K562 (cell line): ENCODE data around the gene TIMM17A. TPM values are rescaled to one million over a fixed set of nuclear protein-coding genes. Genes with fewer than 3 reads are reported as not detected.

Experiments
- ARNT ChIP-seq, 2 experiments: fragments of 450-650 bp; IDR thresholded peaks; 2 replicates each; pipeline ENCODE4 v1.6.1; 2016; ENCODE audit warnings: mild to moderate bottlenecking in 1 of 2
- ASH1L ChIP-seq: fragments of 450-650 bp; IDR thresholded peaks from 2 replicates; pipeline ENCODE4 v1.6.1; 2018; ENCODE audit warnings: borderline replicate concordance, mild to moderate bottlenecking, low read depth; ENCODE audit not compliant: partially characterized antibody
- E2F3 ChIP-seq: fragments of 250-450 bp; sonication (Bioruptor Pico); IDR thresholded peaks from 2 replicates; pipeline ENCODE4 v1.4.0; 2020; ENCODE audit warnings: mild to moderate bottlenecking
- ESRRA ChIP-seq: fragments of 450-650 bp; IDR thresholded peaks from 2 replicates; pipeline ENCODE4 v1.6.1; 2014; ENCODE audit warnings: low read depth, mild to moderate bottlenecking, moderate library complexity, borderline replicate concordance
- ETV1 ChIP-seq: fragments of 450-650 bp; conservative IDR thresholded peaks from 2 replicates; pipeline ENCODE4 v1.6.1; 2016; ENCODE audit warnings: missing genetic modification characterization, control low read depth, low read depth, missing compliant biosample characterization
- FOXP1 ChIP-seq: sonication (generic); formaldehyde crosslinking; IDR thresholded peaks from 2 replicates; pipeline ENCODE4 v1.8.0; 2022; ENCODE audit warnings: mild to moderate bottlenecking, missing genetic modification reagents
- GTF2A2 ChIP-seq: IDR thresholded peaks from 2 replicates; pipeline ENCODE4 v1.6.1; 2016; ENCODE audit warnings: mild to moderate bottlenecking, missing genetic modification characterization, missing compliant biosample characterization
- KLF16 ChIP-seq: IDR thresholded peaks from 2 replicates; pipeline ENCODE4 v1.6.1; 2016; ENCODE audit warnings: antibody characterized with exemption
- MAZ ChIP-seq, 2 experiments: fragments of 450-650 bp in 1 of 2; sonication (generic) in 1 of 2; formaldehyde crosslinking; IDR thresholded peaks in 1 of 2; conservative IDR thresholded peaks in 1 of 2; 2 replicates each; pipeline versions ENCODE4 v1.4.0 to v1.5.0; 2020; ENCODE audit warnings: mild to moderate bottlenecking in 1 of 2, missing genetic modification reagents in 1 of 2
- MTA2 ChIP-seq: fragments of 450-650 bp; IDR thresholded peaks from 2 replicates; pipeline ENCODE4 v1.6.1; 2016; ENCODE audit warnings: low read depth
- NCOA6 ChIP-seq: fragments of 450-650 bp; IDR thresholded peaks from 2 replicates; pipeline ENCODE4 v1.6.1; 2017; ENCODE audit warnings: mild to moderate bottlenecking
- PPARD ChIP-seq: fragments of 250-450 bp; sonication (Bioruptor Pico); IDR thresholded peaks from 2 replicates; pipeline ENCODE4 v1.8.0; 2022; ENCODE audit warnings: inconsistent platforms, mild to moderate bottlenecking, moderate library complexity
- RNF2 ChIP-seq: sonication (generic); IDR thresholded peaks from 2 replicates; pipeline ENCODE4 v1.6.1; 2016
- ZC3H8 ChIP-seq: fragments of 450-650 bp; IDR thresholded peaks from 2 replicates; pipeline ENCODE4 v1.6.1; 2017
- ZNF699 ChIP-seq: fragments of 250-450 bp; sonication (Bioruptor Pico); IDR thresholded peaks from 2 replicates; pipeline ENCODE4 v1.8.0; 2021; ENCODE audit warnings: mild to moderate bottlenecking, moderate library complexity; ENCODE audit not compliant: insufficient replicate concordance
- polyA plus RNA-seq, 8 experiments: library from polyadenylated mRNA; depleted of rRNA in 4 of 8; stranded (reverse) in 5 of 8; unstranded in 3 of 8; fragments of >200 nt; fragmentation: Nextera tagmentation in 2 of 8; fragmentation: Illumina TruSeq in 1 of 8; extraction: Ambion mirVana in 2 of 8; extraction: Trizol in 1 of 8; gene quantifications; 2 replicates each; pipeline versions ENCODE4 v1.2.1 to v1.2.3, GENCODE V29; 2011 to 2014; ENCODE audit warnings: inconsistent platforms in 1 of 8, missing spikeins in 1 of 8
- total RNA-seq, 7 experiments: library from RNA; depleted of rRNA in 6 of 7; stranded (reverse); fragments of >200 nt in 6 of 7; fragmentation: Illumina TruSeq in 2 of 7; extraction: Trizol in 2 of 7; gene quantifications; 2 replicates each; pipeline versions ENCODE4 v1.2.1 to v1.2.3, GENCODE V29; 2011 to 2021; ENCODE audit warnings: low replicate concordance in 1 of 7
- TF ChIP-seq, protein P1 (sequence below): fragments of 250-450 bp; sonication (Bioruptor Pico); IDR thresholded peaks from 2 replicates; pipeline ENCODE4 v1.9.0; 2021; ENCODE audit warnings: mild to moderate bottlenecking
- TF ChIP-seq, protein P2 (sequence below): fragments of 250-450 bp; sonication (Bioruptor Pico); IDR thresholded peaks from 2 replicates; pipeline ENCODE4 v1.5.0; 2021; ENCODE audit warnings: mild to moderate bottlenecking, borderline replicate concordance
- TF ChIP-seq, protein P3 (sequence below): sonication (generic); formaldehyde crosslinking; IDR thresholded peaks from 2 replicates; pipeline ENCODE4 v1.9.0; 2022; ENCODE audit warnings: mild to moderate bottlenecking, missing genetic modification reagents
- TF ChIP-seq, protein P4 (sequence below): fragments of 450-650 bp; IDR thresholded peaks from 2 replicates; pipeline ENCODE4 v1.6.1; 2014; ENCODE audit warnings: low read depth, mild to moderate bottlenecking, moderate library complexity, borderline replicate concordance
- TF ChIP-seq, protein P5 (sequence below): fragments of 450-650 bp; IDR thresholded peaks from 2 replicates; pipeline ENCODE4 v1.6.1; 2016; ENCODE audit warnings: missing biosample characterization, missing genetic modification characterization
- TF ChIP-seq, protein P6 (sequence below): fragments of 450-650 bp; IDR thresholded peaks from 2 replicates; pipeline ENCODE4 v1.6.1; 2016; ENCODE audit warnings: low read depth, mild to moderate bottlenecking, moderate library complexity

Gene TIMM17A
- total and polyA plus RNA-seq, 9 of the 15 experiments (the other 6 are each of a cell fraction or from before 2014, with no cell fraction given): 116 to 744 (median 180) TPM

DNA sequence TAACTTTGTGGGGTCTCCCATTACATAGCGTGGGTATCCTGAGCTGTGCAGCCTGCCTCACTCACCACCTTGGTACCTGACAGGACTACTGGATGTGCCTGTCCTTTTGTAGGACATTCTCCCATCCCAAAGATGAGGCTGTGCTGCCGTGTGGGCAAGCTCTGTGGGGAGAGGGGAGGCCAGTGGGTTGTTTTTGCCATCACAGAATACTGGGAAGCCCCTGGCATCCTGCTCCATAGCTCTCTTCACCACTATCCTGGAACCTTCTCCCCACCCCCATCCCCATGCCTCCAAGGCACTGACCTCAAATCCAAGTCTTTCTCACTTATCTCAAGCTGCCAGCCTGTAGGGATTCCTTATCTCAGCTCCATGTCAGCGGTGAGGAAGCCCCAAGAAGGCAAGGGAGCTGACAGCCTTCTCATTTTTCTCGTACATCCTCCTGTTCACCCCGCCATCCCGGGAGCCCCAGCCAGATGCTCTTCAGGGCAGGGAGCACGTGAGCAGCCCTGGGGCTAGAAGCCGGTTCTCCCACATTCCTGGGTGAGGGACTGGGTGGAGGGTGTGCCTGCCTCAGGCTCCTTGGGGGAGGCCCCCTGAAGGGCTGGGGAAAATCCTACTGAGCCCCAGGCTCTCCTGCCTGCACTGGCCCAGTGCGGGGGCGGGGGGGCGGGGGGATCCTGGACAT lies 52.6 kb downstream of the TIMM17A start (continued):
- TF ChIP-seq MTA2 (peak; percentile 93), FOXP1 (no peak), KLF16 (peak; percentile 76), GTF2A2 (no peak), ESRRA (peak; percentile 78; the same call in 1 of the 2 replicates), E2F3 (CRISPR knock-in tag) (no peak), ASH1L (no peak), PPARD (CRISPR knock-in tag) (no peak), MAZ (CRISPR knock-in tag; conservative IDR thresholded peaks at IDR 0.05 in 1 of 2, IDR thresholded peaks at IDR 0.05 in 1 of 2) (peak; percentile 56 to 79), NCOA6 (no peak), ZC3H8 (no peak), ZNF699 (CRISPR knock-in tag) (no peak), ARNT (IDR thresholded peaks at IDR 0.05) (peak in 1 of 2 experiments; percentile 34; a peak in 1 of 4 replicates), ETV1 (tag) (no peak), RNF2 (no peak)
- TF ChIP-seq, protein P1, sequence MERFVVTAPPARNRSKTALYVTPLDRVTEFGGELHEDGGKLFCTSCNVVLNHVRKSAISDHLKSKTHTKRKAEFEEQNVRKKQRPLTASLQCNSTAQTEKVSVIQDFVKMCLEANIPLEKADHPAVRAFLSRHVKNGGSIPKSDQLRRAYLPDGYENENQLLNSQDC (CRISPR knock-in tag): no peak
- TF ChIP-seq, protein P2, sequence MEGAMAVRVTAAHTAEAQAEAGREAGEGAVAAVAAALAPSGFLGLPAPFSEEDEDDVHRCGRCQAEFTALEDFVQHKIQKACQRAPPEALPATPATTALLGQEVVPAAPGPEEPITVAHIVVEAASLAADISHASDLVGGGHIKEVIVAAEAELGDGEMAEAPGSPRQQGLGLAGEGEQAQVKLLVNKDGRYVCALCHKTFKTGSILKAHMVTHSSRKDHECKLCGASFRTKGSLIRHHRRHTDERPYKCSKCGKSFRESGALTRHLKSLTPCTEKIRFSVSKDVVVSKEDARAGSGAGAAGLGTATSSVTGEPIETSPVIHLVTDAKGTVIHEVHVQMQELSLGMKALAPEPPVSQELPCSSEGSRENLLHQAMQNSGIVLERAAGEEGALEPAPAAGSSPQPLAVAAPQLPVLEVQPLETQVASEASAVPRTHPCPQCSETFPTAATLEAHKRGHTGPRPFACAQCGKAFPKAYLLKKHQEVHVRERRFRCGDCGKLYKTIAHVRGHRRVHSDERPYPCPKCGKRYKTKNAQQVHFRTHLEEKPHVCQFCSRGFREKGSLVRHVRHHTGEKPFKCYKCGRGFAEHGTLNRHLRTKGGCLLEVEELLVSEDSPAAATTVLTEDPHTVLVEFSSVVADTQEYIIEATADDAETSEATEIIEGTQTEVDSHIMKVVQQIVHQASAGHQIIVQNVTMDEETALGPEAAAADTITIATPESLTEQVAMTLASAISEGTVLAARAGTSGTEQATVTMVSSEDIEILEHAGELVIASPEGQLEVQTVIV: no peak
- TF ChIP-seq, protein P3, sequence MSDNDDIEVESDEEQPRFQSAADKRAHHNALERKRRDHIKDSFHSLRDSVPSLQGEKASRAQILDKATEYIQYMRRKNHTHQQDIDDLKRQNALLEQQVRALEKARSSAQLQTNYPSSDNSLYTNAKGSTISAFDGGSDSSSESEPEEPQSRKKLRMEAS (CRISPR knock-in tag): no peak; the same call in 1 of the 2 replicates
- TF ChIP-seq, protein P4, sequence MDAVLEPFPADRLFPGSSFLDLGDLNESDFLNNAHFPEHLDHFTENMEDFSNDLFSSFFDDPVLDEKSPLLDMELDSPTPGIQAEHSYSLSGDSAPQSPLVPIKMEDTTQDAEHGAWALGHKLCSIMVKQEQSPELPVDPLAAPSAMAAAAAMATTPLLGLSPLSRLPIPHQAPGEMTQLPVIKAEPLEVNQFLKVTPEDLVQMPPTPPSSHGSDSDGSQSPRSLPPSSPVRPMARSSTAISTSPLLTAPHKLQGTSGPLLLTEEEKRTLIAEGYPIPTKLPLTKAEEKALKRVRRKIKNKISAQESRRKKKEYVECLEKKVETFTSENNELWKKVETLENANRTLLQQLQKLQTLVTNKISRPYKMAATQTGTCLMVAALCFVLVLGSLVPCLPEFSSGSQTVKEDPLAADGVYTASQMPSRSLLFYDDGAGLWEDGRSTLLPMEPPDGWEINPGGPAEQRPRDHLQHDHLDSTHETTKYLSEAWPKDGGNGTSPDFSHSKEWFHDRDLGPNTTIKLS: no peak
- TF ChIP-seq, protein P5, sequence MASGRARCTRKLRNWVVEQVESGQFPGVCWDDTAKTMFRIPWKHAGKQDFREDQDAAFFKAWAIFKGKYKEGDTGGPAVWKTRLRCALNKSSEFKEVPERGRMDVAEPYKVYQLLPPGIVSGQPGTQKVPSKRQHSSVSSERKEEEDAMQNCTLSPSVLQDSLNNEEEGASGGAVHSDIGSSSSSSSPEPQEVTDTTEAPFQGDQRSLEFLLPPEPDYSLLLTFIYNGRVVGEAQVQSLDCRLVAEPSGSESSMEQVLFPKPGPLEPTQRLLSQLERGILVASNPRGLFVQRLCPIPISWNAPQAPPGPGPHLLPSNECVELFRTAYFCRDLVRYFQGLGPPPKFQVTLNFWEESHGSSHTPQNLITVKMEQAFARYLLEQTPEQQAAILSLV (tag): no peak
- TF ChIP-seq, protein P6, sequence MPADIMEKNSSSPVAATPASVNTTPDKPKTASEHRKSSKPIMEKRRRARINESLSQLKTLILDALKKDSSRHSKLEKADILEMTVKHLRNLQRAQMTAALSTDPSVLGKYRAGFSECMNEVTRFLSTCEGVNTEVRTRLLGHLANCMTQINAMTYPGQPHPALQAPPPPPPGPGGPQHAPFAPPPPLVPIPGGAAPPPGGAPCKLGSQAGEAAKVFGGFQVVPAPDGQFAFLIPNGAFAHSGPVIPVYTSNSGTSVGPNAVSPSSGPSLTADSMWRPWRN: peak; percentile 70
